GM18502 (cell line): ENCODE data around the gene C10orf90.

ENCODE experiments used
- ATAC-seq: cut with Tn5 transposase; IDR thresholded peaks from one replicate; pipeline ENCODE4 v1.9.1; 2021; ENCODE audit warnings: mild to moderate bottlenecking; ENCODE audit not compliant: unreplicated experiment, poor library complexity

Gene C10orf90

DNA sequence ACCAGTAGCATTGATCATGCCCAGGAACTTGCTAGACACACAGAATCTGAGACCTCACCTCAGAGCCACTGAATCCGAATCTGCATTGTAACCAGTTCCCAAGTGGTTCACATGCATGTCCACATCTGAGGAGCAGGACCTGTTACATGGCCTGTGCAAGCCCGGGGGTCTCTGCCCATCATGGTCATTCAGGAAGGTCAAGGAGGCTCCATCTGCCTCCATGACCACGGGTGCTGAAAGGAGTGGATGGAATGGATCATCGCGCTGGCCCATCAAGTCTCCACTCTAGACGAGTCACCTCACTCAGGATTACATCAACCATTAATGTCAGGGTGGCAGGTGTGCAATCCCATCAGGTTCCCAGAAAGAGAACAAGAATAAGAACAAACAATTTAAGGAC, 196.5 kb downstream of the C10orf90 start:
- no peak for ATAC-seq

DNA sequence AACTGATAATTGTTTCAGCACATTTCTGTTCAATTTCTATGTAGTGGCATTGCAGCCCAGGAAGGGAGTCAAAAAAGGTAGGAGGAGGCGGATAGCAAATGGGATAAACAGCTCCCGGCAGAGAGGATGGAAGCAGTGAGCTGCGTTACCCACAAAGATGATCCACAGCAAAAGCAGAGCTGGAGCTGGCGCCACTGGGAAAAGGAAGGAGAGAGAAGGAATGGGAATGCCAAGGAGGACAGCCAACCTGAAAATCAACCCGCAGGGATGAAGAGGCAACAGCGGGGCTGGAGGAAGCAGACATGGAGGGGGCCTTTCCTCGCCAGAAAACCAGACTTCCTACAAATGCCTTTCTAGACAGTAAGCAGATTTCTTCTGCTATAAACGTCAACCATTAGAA, 199.5 kb downstream of the C10orf90 start:
- ATAC-seq, result no peak

DNA sequence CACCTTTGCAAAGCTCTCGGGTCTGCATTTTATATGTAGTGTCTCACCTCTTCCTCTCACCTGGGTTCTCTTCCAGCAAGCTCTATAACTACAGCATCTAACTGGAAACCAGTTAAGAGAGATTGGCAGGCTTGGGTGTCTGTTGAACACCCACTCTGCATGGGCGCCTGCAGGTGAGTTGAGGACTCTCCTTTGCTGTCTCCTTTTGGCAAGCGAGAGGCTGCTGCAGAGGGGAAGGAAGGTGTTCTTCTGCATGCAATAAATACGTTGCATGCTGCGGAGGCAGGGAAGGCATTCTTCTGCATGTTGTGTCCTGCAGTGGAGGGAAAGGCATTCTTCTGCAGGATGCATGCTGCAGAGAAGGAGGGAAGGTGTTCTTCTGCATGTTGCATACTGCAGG, 200.8 kb downstream of the C10orf90 start:
- ATAC-seq, result no peak

DNA sequence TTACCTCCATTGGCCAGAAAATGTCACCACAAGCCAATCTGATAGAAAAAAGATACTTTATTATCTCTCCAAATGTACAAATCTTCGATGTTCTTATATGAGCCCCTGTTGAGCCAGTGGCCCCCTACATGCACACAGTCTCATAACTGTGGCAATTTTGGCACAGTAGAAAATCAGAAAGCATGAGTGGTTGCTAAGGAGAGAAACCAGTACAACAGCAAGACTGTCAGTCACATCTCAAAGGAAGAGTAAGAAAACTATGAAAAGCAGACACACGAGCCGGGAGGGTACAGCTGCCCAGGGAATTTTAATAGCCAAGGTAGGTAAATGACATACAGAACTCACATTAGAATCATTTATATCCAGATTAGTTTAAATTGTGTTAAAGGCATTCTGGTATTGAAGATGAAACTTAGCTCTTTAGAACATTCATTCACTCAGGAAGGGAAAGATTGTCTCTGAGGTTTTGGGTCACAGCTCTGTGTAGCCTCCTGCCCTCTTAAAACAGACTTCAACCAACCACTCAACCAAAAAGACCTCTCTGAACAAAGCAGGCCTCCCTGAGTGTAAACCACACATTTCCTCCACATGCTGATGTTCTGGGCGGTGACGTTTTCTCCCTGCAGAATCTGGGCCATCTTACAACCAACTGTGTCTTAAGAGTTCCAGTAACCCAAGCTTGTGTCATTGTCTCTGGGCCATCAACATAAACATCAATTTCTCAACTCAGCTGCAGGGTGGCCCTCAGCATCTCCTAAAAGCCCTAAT, 201.4 kb downstream of the C10orf90 start:
- ATAC-seq, result no peak

DNA sequence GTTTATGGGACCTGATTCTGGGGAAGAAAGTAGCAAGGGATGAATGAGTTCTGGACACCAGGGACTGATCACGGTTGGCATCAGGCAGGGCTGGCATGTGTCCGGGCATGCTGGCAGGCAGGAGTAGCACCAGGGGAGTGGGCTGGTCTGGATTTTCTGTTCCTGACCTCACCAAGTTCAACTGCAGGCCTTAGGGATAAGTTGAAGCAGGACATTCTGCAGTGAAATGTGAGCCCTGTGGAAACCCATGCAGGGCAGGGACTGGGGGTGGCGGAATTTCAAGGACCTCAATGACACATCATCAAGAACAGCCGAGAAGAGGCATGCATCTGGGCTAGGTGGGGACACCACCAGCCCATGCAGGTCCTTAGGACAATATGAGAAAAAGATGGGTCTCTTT, 202.0 kb downstream of the C10orf90 start:
- no peak for ATAC-seq

DNA sequence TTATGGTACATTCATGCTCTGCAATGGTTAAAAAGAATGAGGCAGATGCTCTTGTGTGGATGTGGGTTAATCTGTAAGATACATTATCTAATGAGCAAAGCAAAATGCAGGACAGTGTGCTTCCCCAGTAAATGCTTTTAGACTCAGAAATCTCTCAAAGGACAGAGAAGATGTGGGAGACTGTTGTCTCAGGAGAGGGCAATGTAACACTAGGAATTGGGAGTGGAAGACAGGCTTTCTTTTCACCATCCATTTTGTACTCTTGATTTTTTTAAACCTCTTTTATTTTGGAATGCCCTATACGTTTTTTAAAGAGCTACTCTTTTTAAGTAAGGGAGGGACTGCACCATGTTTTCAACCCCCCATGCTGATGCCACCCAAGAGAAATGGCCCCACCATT, 204.7 kb downstream of the C10orf90 start:
- ATAC-seq, result no peak

DNA sequence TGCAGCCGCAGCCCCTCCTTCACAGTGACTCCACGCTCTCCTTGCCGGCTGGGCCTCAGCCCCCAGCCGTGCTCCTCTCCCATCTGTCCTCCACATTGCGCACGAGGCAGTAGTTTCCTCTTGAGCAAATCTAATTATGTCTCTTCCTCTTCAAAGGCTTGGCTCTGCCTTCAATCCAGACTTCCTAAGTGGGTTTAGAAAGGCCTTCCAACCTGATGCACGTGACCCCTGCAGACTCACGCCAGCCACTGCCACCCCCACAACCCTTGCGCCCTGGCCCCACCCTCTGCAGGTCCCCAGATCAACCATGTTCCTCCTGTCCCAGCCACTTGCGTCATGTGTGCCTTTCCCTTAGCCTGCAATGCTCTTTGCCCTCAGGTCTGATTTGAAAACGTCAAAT, 207.2 kb downstream of the C10orf90 start:
- ATAC-seq, result no peak

DNA sequence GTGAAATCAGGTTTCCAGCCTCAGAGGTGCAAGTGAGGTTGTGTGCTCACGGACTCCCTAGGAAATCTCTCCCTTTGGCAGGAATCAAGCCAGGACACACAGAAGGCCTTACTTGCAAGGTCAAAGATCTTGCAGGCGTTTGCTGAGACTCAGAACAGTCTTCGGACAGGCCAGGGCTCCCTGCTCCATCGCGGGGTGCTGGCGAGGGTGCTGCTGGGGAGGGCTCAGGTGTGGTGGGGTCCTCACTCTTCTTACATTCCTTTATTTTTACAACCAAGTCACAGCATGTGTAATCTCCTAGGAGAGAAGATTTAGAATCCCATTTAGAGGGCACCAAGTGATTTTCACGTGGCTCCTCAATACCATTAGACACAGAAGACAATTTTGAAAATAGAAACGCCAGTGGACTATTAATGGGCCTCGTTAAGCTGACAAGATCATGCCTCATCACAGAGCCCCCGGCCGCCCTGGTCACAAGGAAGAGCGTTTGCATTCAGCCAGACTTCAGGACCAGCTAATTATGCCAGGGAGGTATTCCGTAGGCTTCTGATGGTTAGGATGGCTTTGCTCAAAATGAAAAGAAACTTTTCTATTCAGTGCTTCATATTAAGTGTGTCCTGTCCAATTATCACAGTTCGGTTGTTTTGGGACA, 209.1 kb downstream of the C10orf90 start:
- no peak for ATAC-seq

DNA sequence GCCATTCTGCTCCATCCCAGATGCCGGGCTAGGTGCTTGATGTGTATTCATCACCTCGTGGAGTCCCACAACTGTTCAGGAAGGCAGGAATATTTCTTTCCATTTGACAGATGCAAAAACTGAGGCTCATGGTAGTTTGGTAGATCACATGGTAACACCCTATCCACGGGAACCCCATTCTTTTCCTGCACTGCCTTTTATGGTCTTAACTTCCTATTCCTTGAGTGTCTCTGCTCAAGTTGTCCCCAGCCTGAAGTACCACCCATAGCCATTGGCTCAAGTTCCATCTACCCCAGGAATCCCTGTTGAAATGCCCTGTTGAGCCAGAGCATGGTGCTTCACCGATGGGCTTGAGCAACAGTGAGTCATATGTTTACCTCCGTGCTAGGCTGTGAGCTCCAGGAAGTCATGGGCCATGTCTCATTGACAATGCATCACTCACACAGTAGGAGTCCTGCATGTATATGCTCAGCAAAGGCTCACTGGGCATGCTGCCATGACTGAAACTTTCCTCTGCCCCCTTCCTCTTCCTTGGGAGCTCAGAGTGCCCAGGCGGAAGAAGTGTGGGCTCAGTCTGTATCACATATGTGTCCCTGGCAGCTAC, 210.5 kb downstream of the C10orf90 start:
- no peak for ATAC-seq

DNA sequence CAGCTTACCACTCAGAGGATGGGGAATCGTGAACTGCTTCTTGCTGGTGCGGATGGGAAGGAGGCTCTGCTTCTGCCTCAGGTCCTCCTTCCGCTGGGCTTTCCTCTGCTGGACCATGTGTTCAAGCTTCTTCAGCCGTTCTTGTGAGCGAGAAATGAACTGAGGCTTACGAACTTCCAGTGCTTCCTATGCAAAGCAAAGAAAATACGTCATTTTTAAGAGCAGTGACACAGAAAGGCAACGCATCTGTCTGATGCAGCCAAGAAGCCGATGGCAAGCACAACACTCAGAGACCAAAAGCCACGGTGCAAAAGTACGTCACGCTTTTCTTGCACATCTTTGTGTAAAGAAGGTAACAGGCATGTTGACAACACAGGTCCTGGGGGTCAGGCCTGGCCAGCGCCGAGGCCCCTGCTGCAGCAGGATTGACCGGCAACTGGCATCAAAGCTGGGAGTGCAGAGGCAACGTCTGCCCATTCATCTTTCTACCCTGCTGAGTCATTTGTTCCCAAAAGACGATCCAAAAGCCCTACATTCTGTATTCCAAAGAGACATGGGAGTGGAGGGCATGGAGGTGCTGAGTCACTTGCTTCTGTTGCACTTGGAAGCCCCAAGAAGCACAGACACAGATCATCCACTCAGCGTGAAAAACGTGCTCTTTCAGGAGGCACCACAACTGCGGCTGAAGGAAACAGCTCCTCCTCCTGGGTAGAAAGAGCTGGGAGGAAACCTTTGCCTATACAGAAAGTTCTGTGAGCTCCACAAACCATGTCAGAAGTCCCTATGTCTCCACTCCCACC, 211.3 kb downstream of the C10orf90 start:
- no peak for ATAC-seq

DNA sequence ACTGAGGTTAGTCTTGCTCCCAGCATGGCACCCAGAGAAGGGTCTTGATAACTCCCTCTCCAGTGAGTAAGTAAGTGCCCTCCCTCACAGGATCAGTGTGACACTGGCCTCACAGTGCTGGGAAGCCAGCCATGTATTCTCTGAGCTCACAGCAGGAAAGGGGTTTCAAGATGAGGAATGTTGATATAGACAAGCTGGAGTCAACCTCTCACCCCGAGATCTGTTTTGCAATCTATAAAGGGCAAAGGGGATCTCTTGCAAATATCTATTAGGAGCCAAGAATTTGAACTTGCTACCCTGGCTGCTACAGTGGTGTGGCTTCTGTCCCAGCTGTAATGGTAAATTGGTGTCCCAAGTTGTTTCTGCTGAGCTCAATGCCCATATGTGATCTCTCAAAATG, 212.0 kb downstream of the C10orf90 start:
- no peak for ATAC-seq

DNA sequence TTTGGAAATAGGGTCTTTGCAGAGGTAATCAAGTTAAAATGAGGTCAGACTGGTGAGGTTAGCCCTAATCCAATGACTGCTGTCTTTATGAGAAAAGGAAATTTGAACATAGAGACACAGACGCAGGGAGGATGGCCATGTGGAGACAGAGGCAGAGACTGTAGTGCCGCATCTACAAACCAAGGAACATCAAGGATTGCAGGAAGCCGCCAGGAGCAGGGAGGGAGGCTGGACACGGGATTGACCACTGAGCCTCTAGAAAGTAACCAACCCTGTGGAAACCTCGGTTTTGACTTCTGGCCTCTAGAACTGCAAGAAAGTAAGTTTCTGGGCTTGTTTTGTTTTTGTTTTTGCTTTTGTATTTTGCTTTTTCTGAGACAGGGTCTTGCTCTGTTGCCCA, 213.9 kb downstream of the C10orf90 start:
- ATAC-seq, result no peak

DNA sequence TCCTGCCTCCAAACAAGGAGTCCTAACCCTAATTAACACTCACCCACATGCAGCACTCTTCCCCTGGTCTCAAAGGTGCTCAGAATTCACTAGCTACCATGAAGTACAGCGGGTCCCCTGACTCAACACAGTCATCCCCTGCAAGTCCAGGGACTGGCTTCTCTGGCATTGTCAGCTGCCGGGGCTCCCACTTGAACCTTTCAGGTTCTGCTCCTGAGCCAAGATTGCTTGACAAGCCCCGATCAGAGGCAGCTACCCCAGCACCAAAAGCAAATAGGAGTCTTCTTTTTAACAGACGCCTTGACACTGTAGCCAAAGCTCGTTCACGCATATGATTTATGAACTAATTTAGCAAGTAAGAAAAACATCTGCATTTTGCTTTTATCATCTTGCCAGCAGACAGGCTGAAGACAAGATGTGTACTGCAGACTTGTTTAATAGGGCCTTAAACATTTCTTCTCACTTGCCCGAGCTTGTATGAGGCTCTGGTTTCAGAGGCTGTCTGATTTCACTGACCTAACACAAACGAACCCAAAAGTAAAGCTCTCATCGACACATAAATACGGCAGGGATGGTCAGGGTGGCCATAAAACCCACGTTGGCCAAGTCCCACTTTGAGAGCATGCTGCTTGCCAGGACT, 214.6 kb downstream of the C10orf90 start:
- no peak for ATAC-seq

DNA sequence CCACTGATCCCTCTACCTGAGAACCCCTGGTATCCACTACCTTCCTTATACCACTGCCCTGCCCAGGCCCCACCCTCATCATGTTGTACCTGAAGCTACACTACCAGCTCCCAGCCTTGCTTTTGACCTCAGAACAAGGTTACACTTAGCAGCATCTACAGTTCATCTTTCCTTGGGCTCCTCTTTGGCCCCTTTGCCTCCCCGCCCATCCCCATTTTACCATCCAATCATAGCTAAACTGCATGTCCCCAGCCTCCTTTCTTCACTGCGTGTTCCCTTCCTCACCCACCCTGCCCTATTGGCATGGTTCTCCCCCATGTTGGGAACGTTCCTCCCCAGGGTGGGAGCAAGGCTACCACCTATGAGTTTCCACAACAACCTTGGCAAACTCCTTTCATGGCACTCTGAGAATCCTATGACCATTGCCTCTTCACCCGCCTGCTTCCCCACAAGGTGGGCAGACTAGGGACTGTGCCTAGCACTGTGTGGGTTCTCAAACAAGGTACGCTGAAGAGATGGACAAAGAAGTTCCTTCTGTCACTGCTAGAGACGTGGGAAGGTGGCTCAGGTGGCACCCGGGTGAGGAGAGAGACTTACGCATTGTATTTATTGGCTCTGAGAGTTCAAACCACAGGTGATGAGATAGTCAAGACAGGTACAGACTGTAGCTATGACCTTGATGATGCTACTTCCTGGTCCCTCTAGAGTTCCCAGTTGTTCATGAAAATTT, 215.3 kb downstream of the C10orf90 start:
- no peak for ATAC-seq

DNA sequence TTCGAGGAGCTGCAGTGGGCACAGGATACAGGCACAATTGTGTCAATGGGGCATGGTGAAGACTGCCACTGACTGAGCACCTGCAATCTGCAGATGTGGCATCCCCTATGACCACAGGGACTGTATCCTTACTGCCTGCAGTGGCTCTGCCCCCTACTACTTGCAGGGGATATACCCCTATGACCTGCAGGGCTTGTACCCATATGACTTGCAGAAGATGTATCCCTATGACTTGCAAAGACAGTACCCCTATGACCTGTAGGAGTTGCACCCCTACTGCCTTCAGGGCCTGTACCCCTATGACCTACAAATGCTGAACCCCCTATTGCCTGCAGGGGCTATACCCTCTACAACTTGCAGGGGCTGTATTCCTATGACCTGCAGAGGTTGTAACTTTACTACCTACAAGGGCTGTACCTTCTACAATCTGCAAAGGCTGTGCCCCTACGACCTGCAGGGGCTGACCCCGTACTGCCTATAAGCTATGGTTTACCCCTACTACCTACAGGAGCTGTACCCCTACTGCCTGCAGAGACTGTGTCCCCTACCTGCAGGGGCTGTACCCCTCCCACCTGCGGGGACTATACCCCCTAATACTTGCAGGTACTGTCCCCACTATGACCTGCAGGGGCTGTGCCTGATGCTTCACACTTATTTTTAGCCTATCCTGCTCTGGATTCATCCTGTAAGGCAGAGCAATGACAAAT, 216.3 kb downstream of the C10orf90 start:
- ATAC-seq, result no peak

DNA sequence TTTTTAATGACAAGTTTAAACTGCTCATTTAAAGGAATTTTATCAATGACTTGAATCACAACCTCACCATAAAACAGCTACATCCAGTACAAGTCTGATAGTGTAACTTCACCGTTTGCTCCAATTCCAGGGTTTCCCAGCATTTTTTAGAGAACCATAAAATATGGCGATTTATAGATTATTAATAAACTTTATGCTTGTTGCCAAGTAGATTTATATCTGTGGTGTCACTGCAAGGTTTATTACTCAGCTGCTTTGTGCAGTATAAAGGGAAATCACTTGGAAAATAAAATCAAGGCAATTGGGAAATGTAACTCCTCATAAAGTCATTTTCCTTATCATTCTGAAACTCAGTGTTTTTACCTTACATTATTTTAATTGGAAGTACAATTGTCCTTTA, 218.2 kb downstream of the C10orf90 start:
- ATAC-seq, result no peak

DNA sequence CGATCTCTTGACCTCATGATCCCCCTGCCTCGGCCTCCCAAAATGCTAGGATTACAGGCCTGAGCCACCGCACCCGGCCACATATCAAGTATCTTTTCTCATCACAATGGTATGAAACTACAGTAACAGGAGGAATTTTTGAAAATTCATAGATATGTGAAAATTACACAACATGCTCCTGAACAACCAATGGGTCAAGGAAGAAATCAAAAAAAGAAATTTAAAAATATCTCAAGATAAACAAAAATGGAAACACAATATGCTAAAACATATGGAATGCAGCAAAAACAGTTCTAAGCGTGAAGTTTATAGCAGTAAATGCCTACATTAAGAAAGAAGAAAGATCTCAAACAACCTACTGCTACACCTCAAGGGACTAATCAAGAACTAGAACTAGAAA, 222.4 kb downstream of the C10orf90 start:
- no peak for ATAC-seq

DNA sequence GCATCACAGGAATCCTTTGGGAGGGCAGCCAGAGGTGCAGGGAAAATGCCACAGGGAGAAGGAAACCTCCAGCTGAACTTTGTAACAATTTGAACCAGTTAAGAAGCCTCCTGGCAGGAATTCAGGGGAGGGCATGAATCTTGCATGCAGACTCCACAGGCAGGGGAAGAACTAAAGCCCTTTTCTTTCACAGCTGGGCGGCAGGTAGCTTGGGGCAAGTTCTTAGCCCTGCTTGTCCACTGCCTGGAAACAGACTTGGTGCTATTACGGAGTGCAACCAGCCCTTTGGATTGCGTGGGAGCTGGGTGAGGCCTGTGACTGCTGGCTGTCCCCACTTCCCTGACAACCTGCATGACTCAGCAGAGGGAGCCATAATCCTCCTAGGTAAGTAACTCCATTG, 230.6 kb downstream of the C10orf90 start:
- no peak for ATAC-seq

DNA sequence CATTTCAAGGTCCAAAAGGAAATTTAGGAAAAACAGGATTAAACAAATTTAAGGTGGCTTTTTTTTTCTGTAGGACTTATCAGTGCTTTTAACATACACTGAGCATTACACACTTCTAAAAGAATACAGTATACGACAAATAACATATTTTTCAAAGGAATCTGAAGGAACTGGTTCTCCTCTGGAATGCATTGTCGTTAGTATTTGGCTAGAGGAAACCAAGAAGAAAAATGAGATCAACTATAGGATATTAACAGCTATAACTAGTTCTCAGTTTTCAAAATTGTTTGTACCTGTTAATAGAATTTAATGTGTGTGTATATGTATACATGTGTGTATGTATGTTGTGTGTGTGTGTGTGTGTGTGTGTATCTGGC, 232.1 kb downstream of the C10orf90 start:
- ATAC-seq, result no peak
